ENCODE data around the gene ACBD6.

- TF ChIP-seq CTCF (IDR thresholded peaks at IDR 0.05) (peak; percentile 3; the same call in 1 of the 2 replicates), POLR2AphosphoS5 (IDR thresholded peaks at IDR 0.05; ENCODE audit: low read depth, low read length) (no peak), SIN3A (IDR thresholded peaks at IDR 0.05; ENCODE audit: borderline replicate concordance, insufficient read depth, low read depth, low read length) (no peak), REST (IDR thresholded peaks at IDR 0.05; ENCODE audit: insufficient read depth in 1 of 2, low read depth in 2 of 2, low read length in 1 of 2) (no peak)
Observed at GRCh38 chr1:180424848-180425457, 77.4 kb downstream of the ACBD6 start.

Data from Panc1 (cell line).